ENCODE data around the gene RIPPLY1. TPM values are rescaled to one million over a fixed set of nuclear protein-coding genes. Genes with fewer than 3 reads are reported as not detected.
"Not testable (repeated sequence)": the region's sequence is repeated elsewhere in the genome, so short reads cannot be mapped to it uniquely, and the experiment has no call there.

RIPPLY1 gene
- total and polyA plus RNA-seq, 8 donors = 0.23 TPM; not detected in 7

DNA sequence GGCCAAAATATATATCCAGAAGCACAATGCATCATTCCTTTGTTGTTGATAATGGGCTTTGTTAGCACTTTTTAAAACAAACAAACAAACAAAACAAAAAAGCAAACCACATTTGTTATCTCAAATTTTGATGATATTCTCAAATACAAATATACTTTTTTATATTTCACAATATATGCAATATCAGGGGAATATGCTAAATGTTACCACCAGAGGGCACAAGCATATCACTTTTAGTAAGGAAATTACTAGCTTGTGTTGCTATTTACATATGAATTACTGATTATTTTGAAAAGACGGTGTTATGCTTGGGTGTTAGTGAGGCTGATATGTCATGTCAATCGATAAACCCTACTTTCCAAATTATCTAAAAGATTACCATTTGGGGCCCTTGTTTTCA lies 29.1 kb downstream of the RIPPLY1 start:
- intact Hi-C loops (cut with DNase I) = no loop called here
- TF ChIP-seq, protein P1, sequence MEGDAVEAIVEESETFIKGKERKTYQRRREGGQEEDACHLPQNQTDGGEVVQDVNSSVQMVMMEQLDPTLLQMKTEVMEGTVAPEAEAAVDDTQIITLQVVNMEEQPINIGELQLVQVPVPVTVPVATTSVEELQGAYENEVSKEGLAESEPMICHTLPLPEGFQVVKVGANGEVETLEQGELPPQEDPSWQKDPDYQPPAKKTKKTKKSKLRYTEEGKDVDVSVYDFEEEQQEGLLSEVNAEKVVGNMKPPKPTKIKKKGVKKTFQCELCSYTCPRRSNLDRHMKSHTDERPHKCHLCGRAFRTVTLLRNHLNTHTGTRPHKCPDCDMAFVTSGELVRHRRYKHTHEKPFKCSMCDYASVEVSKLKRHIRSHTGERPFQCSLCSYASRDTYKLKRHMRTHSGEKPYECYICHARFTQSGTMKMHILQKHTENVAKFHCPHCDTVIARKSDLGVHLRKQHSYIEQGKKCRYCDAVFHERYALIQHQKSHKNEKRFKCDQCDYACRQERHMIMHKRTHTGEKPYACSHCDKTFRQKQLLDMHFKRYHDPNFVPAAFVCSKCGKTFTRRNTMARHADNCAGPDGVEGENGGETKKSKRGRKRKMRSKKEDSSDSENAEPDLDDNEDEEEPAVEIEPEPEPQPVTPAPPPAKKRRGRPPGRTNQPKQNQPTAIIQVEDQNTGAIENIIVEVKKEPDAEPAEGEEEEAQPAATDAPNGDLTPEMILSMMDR (IDR thresholded peaks at IDR 0.05) = peak; percentile 17 to 54 (median 44)
- Histone ChIP-seq H3K9me3 (no peaks in the 10 kb centered on the region), H3K27ac (no peak overlapping the region), H3K4me3 (no peak overlapping the region), H3K4me1 (no peaks in the 10 kb centered on the region), H3K27me3 (no peaks in the 10 kb centered on the region), H3K36me3 (no peaks in the 10 kb centered on the region)
- DNase-seq (no peak), ATAC-seq (peak in 2 of 4 donors; percentile 30 to 49), FAIRE-seq (peak; percentile 98)
- 42 to 50% methylated on average over 2 of the region's 2 CpGs for WGBS, 2 donors

DNA sequence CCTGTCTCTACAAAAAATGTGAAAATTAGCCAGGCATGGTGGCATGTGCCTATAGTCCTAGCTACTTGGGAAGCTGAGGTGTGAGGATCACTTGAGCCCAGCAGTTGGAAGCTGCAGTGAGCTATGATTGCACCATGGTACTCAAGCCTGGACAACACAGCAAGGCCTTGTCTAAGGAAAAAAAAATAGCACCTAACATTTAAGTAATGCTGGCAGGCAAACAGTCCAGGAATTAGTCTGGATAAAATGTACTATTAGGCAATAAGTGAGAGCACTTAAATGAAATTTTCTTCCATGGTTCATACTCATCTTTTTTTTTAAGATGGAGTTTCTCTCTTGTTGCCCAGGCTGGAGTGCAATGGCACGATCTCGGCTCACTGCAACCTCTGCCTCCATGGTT lies 30.3 kb downstream of the RIPPLY1 start:
- WGBS, 2 donors = 92 to 97% methylated on average over 2 of the region's 2 CpGs
- H3K27me3 ChIP-seq; H3K9me3 ChIP-seq; H3K4me3 ChIP-seq; H3K36me3 ChIP-seq; H3K27ac ChIP-seq; DNase-seq; H3K4me1 ChIP-seq; ATAC-seq; intact Hi-C loops (cut with DNase I); FAIRE-seq: not testable (repeated sequence)

DNA sequence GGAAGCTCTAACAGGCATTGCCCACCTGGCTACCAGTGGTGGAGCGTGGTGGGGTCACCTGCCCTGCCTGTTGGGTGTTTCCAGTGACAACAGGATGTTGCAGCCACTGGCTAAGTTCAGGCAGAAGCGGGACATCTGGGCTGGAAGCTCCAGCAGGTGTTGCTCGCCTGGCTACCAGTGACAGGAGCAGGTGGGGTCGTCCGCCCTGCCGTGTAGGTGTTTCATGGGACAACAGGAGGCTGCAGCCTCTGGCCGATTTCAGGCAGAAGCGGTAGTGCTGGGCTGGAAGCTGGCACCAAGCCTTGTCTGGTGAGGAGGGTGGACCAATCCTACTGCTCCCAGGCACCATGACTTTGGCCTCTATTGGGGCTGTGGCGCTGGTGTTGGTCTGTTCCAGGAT lies 39.4 kb downstream of the RIPPLY1 start:
- Histone ChIP-seq H3K36me3 (peaks cover 0 to 4% (median 0%) of the 10 kb centered on the region in 3 donors), H3K27ac (no peak overlapping the region), H3K9me3 (no peaks in the 10 kb centered on the region), H3K27me3 (peaks cover 0 to 10% (median 0%) of the 10 kb centered on the region in 4 donors), H3K4me1 (no peaks in the 10 kb centered on the region), H3K4me3 (no peak overlapping the region)
- intact Hi-C loops (cut with DNase I) = no loop called here
- WGBS, 2 donors = 76 to 96% methylated on average over 9 of the region's 9 CpGs
- TF ChIP-seq, protein P1 (IDR thresholded peaks at IDR 0.05) = no peak
- no peak for ATAC-seq
- peak in 1 of 6 donors; percentile 67 for DNase-seq
- FAIRE-seq = no peak

DNA sequence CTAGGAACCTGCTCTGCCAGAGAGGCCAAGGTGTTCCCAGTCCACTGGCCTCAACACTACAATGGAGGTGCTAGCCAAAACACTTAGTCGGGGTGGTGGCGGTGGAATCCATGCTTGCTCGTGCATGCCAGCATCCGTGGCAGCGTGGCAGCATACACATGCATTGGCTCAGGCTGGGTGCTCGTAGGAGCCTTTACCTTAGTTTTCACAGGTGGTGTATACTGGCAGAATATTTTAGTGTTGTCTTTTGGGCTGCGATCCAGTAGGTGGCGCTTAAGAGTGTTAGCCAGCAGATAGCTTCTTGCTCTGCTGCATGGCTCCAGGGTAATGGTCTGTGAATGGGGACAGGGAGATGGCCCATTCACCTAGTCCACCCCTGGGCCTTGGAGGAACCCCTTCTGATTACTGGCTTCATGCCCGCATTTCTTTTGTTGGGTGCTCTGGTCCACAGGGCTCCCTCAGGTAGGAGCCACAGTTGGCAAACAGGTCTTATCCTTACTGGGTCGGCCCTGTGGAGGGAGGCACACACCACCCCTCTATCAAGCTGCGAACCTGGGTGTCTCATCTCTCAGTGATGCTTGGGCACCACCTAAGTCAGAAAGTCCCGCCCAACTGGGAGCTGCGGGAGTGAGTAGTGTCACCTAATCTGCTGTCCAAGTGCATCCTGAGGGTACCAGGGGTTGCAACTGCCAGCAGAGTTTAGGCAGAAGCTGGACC lies 40.0 kb downstream of the RIPPLY1 start:
- TF ChIP-seq, protein P1 (IDR thresholded peaks at IDR 0.05) = peak in 2 of 4 donors; percentile 13 to 27
- ATAC-seq (peak in 3 of 4 donors; percentile 34 to 66 (median 65)), DNase-seq (peak in 4 of 6 donors; percentile 16 to 52 (median 34)), FAIRE-seq (no peak)
- H3K27me3 ChIP-seq = peaks cover 0 to 12% (median 0%) of the 10 kb centered on the region in 4 donors
- no peak overlapping the region for H3K27ac ChIP-seq
- 50 to 78% methylated on average over 13 of the region's 13 CpGs for WGBS, 2 donors
- no peaks in the 10 kb centered on the region for H3K4me1 ChIP-seq
- H3K9me3 ChIP-seq = no peaks in the 10 kb centered on the region
- no peak overlapping the region for H3K4me3 ChIP-seq
- H3K36me3 ChIP-seq = peaks cover 0 to 4% (median 0%) of the 10 kb centered on the region in 3 donors
- intact Hi-C loops (cut with DNase I) = no loop called here

Other genes starting within 250 kb of the RIPPLY1 start
- gene RNF128, start 176.6 kb downstream of the RIPPLY1 start, total RNA-seq = 10 to 100 TPM in 4 of 6 donors, 1 to 10 TPM in 2; 9.5 to 17.0 (median 12.7) TPM
- 10 to 100 TPM in 1 of 2 donors, 1 to 10 TPM in 1; 5.9 to 19.8 TPM for gene RNF128, start 176.6 kb downstream of the RIPPLY1 start, polyA plus RNA-seq
- 1 to 10 TPM; 3.8 to 8.9 (median 8.0) TPM for gene TBC1D8B, start 100.7 kb downstream of the RIPPLY1 start, total RNA-seq
- gene TBC1D8B, start 100.7 kb downstream of the RIPPLY1 start, polyA plus RNA-seq = 1 to 10 TPM; 3.4 to 4.9 TPM
- 10 to 100 TPM in 2 of 6 donors, 1 to 10 TPM in 4; 1.4 to 29.3 (median 7.5) TPM for gene CLDN2, start 17.1 kb upstream of the RIPPLY1 start, total RNA-seq
- gene CLDN2, start 17.1 kb upstream of the RIPPLY1 start, polyA plus RNA-seq = 1 to 10 TPM; 1.7 to 1.9 TPM
- gene MORC4, start 96.9 kb upstream of the RIPPLY1 start, total RNA-seq = 10 to 100 TPM in 4 of 6 donors, 1 to 10 TPM in 2; 8.9 to 12.6 (median 10.4) TPM
- gene MORC4, start 96.9 kb upstream of the RIPPLY1 start, polyA plus RNA-seq = 1 to 10 TPM; 5.4 to 5.7 TPM
- 10 to 100 TPM in 1 of 6 donors, 1 to 10 TPM in 5; 4.1 to 11.7 (median 7.9) TPM for gene RBM41, start 215.5 kb upstream of the RIPPLY1 start, total RNA-seq
- gene RBM41, start 215.5 kb upstream of the RIPPLY1 start, polyA plus RNA-seq = 1 to 10 TPM; 3.7 to 6.0 TPM